Subcutaneous abdominal adipose tissue (tissue), 5 donors: ENCODE measurements around the gene APBB3.

Experiments used
- H3K27ac ChIP-seq: one replicate; pipeline ENCODE4 v1.7.0; 2013; ENCODE audit warnings: low read depth, mild to moderate bottlenecking, inconsistent platforms, low read length, moderate library complexity
- H3K27me3 ChIP-seq, 5 donors: one replicate each; pipeline ENCODE4 v1.7.0; 2013; ENCODE audit warnings: low read length in 5 of 5, inconsistent platforms in 1 of 5; ENCODE audit not compliant: control insufficient read depth in 5 of 5, insufficient read depth in 4 of 5
- H3K36me3 ChIP-seq, 5 donors: one replicate each; pipeline ENCODE4 v1.7.0; 2013; ENCODE audit warnings: low read length in 5 of 5; ENCODE audit not compliant: control insufficient read depth in 5 of 5, insufficient read depth in 5 of 5
- H3K4me1 ChIP-seq, 5 donors: one replicate each; pipeline ENCODE4 v1.7.0; 2013; ENCODE audit warnings: low read length in 5 of 5, mild to moderate bottlenecking in 3 of 5, moderate library complexity in 1 of 5; ENCODE audit not compliant: control insufficient read depth in 5 of 5, insufficient read depth in 5 of 5
- H3K4me3 ChIP-seq, 5 donors: one replicate each; pipeline ENCODE4 v1.7.0; 2013; ENCODE audit warnings: low read length in 5 of 5, low read depth in 1 of 5
- H3K9ac ChIP-seq, 5 donors: one replicate each; pipeline ENCODE4 v1.7.0; 2013; ENCODE audit warnings: low read length in 5 of 5, mild to moderate bottlenecking in 4 of 5, moderate library complexity in 3 of 5
- H3K9me3 ChIP-seq, 5 donors: one replicate each; pipeline ENCODE4 v1.7.0; 2013; ENCODE audit warnings: low read length in 5 of 5; ENCODE audit not compliant: control insufficient read depth in 5 of 5
- donor health status: healthy.
- donor health status: healthy.
- donor health status: healthy.
- donor health status: healthy.
- donor health status: healthy.

The APBB3 gene

GRCh38 chr5:140548791-140549190 is 15.6 kb downstream of the APBB3 start:
- peaks cover 19 to 48% (median 41%) of the 10 kb centered on the region in 5 donors for H3K36me3 ChIP-seq
- peak overlapping the region in 2 of 5 donors; percentile 58 to 67 for H3K4me3 ChIP-seq
- peaks cover 18 to 37% (median 31%) of the 10 kb centered on the region in 5 donors for H3K4me1 ChIP-seq
- H3K27ac ChIP-seq, result peak overlapping the region; percentile 95
- H3K27me3 ChIP-seq, result no peaks in the 10 kb centered on the region
- H3K9me3 ChIP-seq, result no peaks in the 10 kb centered on the region
- peak overlapping the region in 4 of 5 donors; percentile 13 to 85 (median 76) for H3K9ac ChIP-seq

GRCh38 chr5:140548300-140548688 is 16.1 kb downstream of the APBB3 start:
- H3K9ac ChIP-seq, result peak overlapping the region; percentile 69 to 85 (median 75)
- H3K27ac ChIP-seq, result peak overlapping the region; percentile 95
- peaks cover 18 to 37% (median 31%) of the 10 kb centered on the region in 5 donors for H3K4me1 ChIP-seq
- H3K9me3 ChIP-seq, result no peaks in the 10 kb centered on the region
- H3K36me3 ChIP-seq, result peaks cover 15 to 47% (median 42%) of the 10 kb centered on the region in 5 donors
- no peaks in the 10 kb centered on the region for H3K27me3 ChIP-seq
- peak overlapping the region; percentile 58 to 74 (median 65) for H3K4me3 ChIP-seq

GRCh38 chr5:140547508-140548299 is 16.7 kb downstream of the APBB3 start, which contains the start of gene EIF4EBP3:
EIF4EBP3 (plus strand) TSS chr5:140547662; CDS start chr5:140547738, 76 bp downstream.
- H3K4me3 ChIP-seq, result peak within 1 kb of the TSS; percentile 60 to 78 (median 67)
- H3K27me3 ChIP-seq, result no peaks in the 10 kb centered on the region
- H3K27ac ChIP-seq, result peak within 1 kb of the TSS; percentile 95
- peaks cover 18 to 37% (median 31%) of the 10 kb centered on the region in 5 donors for H3K4me1 ChIP-seq
- H3K36me3 ChIP-seq, result peaks cover 13 to 49% (median 38%) of the 10 kb centered on the region in 5 donors
- peak within 1 kb of the TSS; percentile 69 to 85 (median 75) for H3K9ac ChIP-seq
- no peaks in the 10 kb centered on the region for H3K9me3 ChIP-seq

- peak overlapping the region; percentile 95 for H3K27ac ChIP-seq
- peaks cover 13 to 50% (median 41%) of the 10 kb centered on the region in 5 donors for H3K36me3 ChIP-seq
- H3K27me3 ChIP-seq, result no peaks in the 10 kb centered on the region
- H3K4me1 ChIP-seq, result peaks cover 18 to 37% (median 31%) of the 10 kb centered on the region in 5 donors
- peak overlapping the region; percentile 19 to 85 (median 52) for H3K9ac ChIP-seq
- H3K4me3 ChIP-seq, result peak overlapping the region; percentile 48 to 67 (median 60)
- H3K9me3 ChIP-seq, result no peaks in the 10 kb centered on the region
These were observed 17.4 kb downstream of the APBB3 start for GRCh38 chr5:140546851-140547507.

- Histone ChIP-seq H3K4me1 (peaks cover 18 to 38% (median 31%) of the 10 kb centered on the region in 5 donors), H3K9me3 (no peaks in the 10 kb centered on the region), H3K9ac (no peak overlapping the region), H3K27ac (no peak overlapping the region), H3K4me3 (no peak overlapping the region), H3K27me3 (no peaks in the 10 kb centered on the region), H3K36me3 (peaks cover 18 to 50% (median 44%) of the 10 kb centered on the region in 5 donors)
These were observed 18.8 kb downstream of the APBB3 start for GRCh38 chr5:140545606-140546005.

- no peak overlapping the region for H3K9ac ChIP-seq
- peaks cover 18 to 36% (median 31%) of the 10 kb centered on the region in 5 donors for H3K4me1 ChIP-seq
- H3K4me3 ChIP-seq, result no peak overlapping the region
- H3K36me3 ChIP-seq, result peaks cover 22 to 50% (median 44%) of the 10 kb centered on the region in 5 donors
- H3K9me3 ChIP-seq, result no peaks in the 10 kb centered on the region
- H3K27ac ChIP-seq, result no peak overlapping the region
- no peaks in the 10 kb centered on the region for H3K27me3 ChIP-seq
These were observed 19.4 kb downstream of the APBB3 start for GRCh38 chr5:140544986-140545385.

GRCh38 chr5:140542972-140543371 is 21.4 kb downstream of the APBB3 start:
- H3K9ac ChIP-seq, result no peak overlapping the region
- H3K36me3 ChIP-seq, result peaks cover 36 to 61% (median 53%) of the 10 kb centered on the region in 5 donors
- H3K9me3 ChIP-seq, result no peaks in the 10 kb centered on the region
- H3K27ac ChIP-seq, result no peak overlapping the region
- H3K27me3 ChIP-seq, result no peaks in the 10 kb centered on the region
- H3K4me3 ChIP-seq, result no peak overlapping the region
- peaks cover 7 to 16% (median 11%) of the 10 kb centered on the region in 5 donors for H3K4me1 ChIP-seq

GRCh38 chr5:140540227-140540626 is 24.2 kb downstream of the APBB3 start:
- H3K4me3 ChIP-seq, result no peak overlapping the region
- peaks cover 0 to 4% (median 0%) of the 10 kb centered on the region in 5 donors for H3K4me1 ChIP-seq
- no peaks in the 10 kb centered on the region for H3K9me3 ChIP-seq
- no peak overlapping the region for H3K9ac ChIP-seq
- no peaks in the 10 kb centered on the region for H3K27me3 ChIP-seq
- H3K27ac ChIP-seq, result no peak overlapping the region
- H3K36me3 ChIP-seq, result peaks cover 44 to 76% (median 61%) of the 10 kb centered on the region in 5 donors

- H3K4me1 ChIP-seq, result no peaks in the 10 kb centered on the region
- no peak overlapping the region for H3K9ac ChIP-seq
- H3K4me3 ChIP-seq, result no peak overlapping the region
- H3K27ac ChIP-seq, result no peak overlapping the region
- H3K36me3 ChIP-seq, result peaks cover 34 to 48% (median 42%) of the 10 kb centered on the region in 5 donors
- H3K27me3 ChIP-seq, result no peaks in the 10 kb centered on the region
- no peaks in the 10 kb centered on the region for H3K9me3 ChIP-seq
These were observed 40.4 kb downstream of the APBB3 start for GRCh38 chr5:140524003-140524402.

- Histone ChIP-seq H3K27ac (no peak overlapping the region), H3K36me3 (peaks cover 26 to 67% (median 53%) of the 10 kb centered on the region in 5 donors), H3K4me3 (no peak overlapping the region), H3K27me3 (no peaks in the 10 kb centered on the region), H3K9me3 (no peaks in the 10 kb centered on the region), H3K9ac (no peak overlapping the region), H3K4me1 (no peaks in the 10 kb centered on the region)
These were observed 51.3 kb downstream of the APBB3 start for GRCh38 chr5:140513124-140513523.
